ENCODE data around the gene NEK1.

DNA sequence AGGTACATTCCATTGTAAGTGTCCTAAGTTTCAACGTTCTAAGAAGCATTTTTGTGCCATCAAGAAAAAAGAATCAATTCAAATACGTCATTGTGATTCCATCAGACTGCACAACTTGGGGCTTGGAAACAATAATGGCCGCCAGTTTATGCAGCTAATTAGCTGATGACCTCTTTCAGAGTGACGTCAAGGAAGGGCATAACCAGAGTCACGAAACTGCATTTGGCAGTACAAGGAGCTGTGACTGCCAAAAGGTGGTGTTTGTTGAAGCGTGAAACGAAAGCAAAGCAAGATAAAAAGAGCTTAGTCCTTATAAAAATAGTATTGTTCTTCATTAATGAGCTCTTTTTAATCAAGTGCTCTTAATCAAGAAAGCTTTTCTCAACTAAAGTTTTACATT, 260.5 kb downstream of the NEK1 start:
- TF ChIP-seq, protein P1, sequence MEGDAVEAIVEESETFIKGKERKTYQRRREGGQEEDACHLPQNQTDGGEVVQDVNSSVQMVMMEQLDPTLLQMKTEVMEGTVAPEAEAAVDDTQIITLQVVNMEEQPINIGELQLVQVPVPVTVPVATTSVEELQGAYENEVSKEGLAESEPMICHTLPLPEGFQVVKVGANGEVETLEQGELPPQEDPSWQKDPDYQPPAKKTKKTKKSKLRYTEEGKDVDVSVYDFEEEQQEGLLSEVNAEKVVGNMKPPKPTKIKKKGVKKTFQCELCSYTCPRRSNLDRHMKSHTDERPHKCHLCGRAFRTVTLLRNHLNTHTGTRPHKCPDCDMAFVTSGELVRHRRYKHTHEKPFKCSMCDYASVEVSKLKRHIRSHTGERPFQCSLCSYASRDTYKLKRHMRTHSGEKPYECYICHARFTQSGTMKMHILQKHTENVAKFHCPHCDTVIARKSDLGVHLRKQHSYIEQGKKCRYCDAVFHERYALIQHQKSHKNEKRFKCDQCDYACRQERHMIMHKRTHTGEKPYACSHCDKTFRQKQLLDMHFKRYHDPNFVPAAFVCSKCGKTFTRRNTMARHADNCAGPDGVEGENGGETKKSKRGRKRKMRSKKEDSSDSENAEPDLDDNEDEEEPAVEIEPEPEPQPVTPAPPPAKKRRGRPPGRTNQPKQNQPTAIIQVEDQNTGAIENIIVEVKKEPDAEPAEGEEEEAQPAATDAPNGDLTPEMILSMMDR (optimal IDR thresholded peaks at IDR 0.05 in 1 of 3, IDR thresholded peaks at IDR 0.05 in 1 of 3, conservative IDR thresholded peaks at IDR 0.05 in 1 of 3; ENCODE audit: extremely low read depth in 1 of 3, insufficient read depth in 2 of 3, low read length in 3 of 3): no peak
- no peak for TF ChIP-seq EZH2 (IDR thresholded peaks at IDR 0.05; ENCODE audit: low read length)

Data from keratinocyte (primary cell).